Spleen (tissue), 7 donors: Measurements from ENCODE around the gene ABCA2.

Experiments used
- CTCF ChIP-seq, 11 experiments: fragments of 200-600 bp in 7 of 11; fragments of 450-650 bp in 4 of 11; sonication (generic) in 4 of 11; IDR thresholded peaks in 8 of 11; conservative IDR thresholded peaks in 3 of 11; 1 replicate in 7 of 11; 2 replicates in 4 of 11; pipeline versions ENCODE4 v1.4.0 to v1.8.0; 2016 to 2021; ENCODE audit warnings: antibody characterized with exemption in 11 of 11, inconsistent platforms in 4 of 11, mild to moderate bottlenecking in 1 of 11
- POLR2A ChIP-seq, 3 donors: fragments of 450-650 bp; IDR thresholded peaks; one replicate each; pipeline ENCODE4 v1.5.1; 2017; ENCODE audit warnings: antibody characterized with exemption in 3 of 3, mild to moderate bottlenecking in 1 of 3
- POLR2AphosphoS5 ChIP-seq, 3 donors: sonication (generic); formaldehyde crosslinking; IDR thresholded peaks; one replicate each; pipeline ENCODE4 v1.5.1; 2017; ENCODE audit warnings: antibody characterized with exemption in 3 of 3
- donor health status: DM: no; HTN: no; CAD: no; lungs with moderate emphysema.
- donor health status: DM: no; HTN: no; CAD: no.
- donor health status: DM: no; HTN: no; CAD: no.

- TF ChIP-seq CTCF (IDR thresholded peaks at IDR 0.05 in 8 of 11, conservative IDR thresholded peaks at IDR 0.05 in 3 of 11): no peak
- no peak for TF ChIP-seq POLR2A (IDR thresholded peaks at IDR 0.05)
- TF ChIP-seq POLR2AphosphoS5 (IDR thresholded peaks at IDR 0.05): no peak
These were observed 4.5 kb downstream of the ABCA2 start for GRCh38 chr9:137023583-137023991.
